MM.1S (cell line): ENCODE measurements around the gene EFCAB14.

Source experiments
- DNase-seq: peaks from one replicate; pipeline ENCODE4 v3.0.0-alpha.2; 2015
- H2AFZ ChIP-seq: fragments of 300-600 bp; sonication (generic); 2 replicates; pipeline ENCODE4 v1.6.0; 2016; ENCODE audit warnings: antibody characterized with exemption, low read length
- H3F3A ChIP-seq: fragments of 300-600 bp; sonication (generic); 2 replicates; pipeline ENCODE4 v1.6.1; 2016; ENCODE audit warnings: mild to moderate bottlenecking, antibody characterized with exemption, low read length, moderate library complexity, mixed read lengths; ENCODE audit not compliant: insufficient read depth
- H3K27ac ChIP-seq: fragments of 300-600 bp; sonication (generic); 2 replicates; pipeline ENCODE4 v1.5.1; 2016; ENCODE audit warnings: mild to moderate bottlenecking, low read length
- H3K27me3 ChIP-seq: fragments of 300-600 bp; sonication (generic); replicated peaks from 2 replicates; pipeline ENCODE4 v1.6.0; 2016; ENCODE audit warnings: low read length; ENCODE audit not compliant: insufficient read depth
- H3K36me3 ChIP-seq: fragments of 300-600 bp; sonication (generic); replicated peaks from 2 replicates; pipeline ENCODE4 v1.6.1; 2016; ENCODE audit warnings: mild to moderate bottlenecking, low read length, mixed read lengths; ENCODE audit not compliant: insufficient read depth
- H3K4me1 ChIP-seq: fragments of 300-600 bp; sonication (generic); 2 replicates; pipeline ENCODE4 v1.6.1; 2016; ENCODE audit warnings: low read length, mixed read lengths
- H3K4me2 ChIP-seq: fragments of 300-600 bp; sonication (generic); 2 replicates; pipeline ENCODE4 v1.6.0; 2016; ENCODE audit warnings: low read depth, low read length
- H3K4me3 ChIP-seq: fragments of 300-600 bp; sonication (generic); 2 replicates; pipeline ENCODE4 v1.5.1; 2016; ENCODE audit warnings: low read length, mixed read lengths
- H3K79me2 ChIP-seq: fragments of 300-600 bp; sonication (generic); 2 replicates; pipeline ENCODE4 v1.6.1; 2016; ENCODE audit warnings: mixed run types, low read length, mixed read lengths
- H3K9ac ChIP-seq: fragments of 300-600 bp; sonication (generic); 2 replicates; pipeline ENCODE4 v1.6.1; 2016; ENCODE audit warnings: low read length, mixed read lengths
- H3K9me2 ChIP-seq: fragments of 300-600 bp; sonication (generic); replicated peaks from 2 replicates; pipeline ENCODE4 v1.6.1; 2016; ENCODE audit warnings: mild to moderate bottlenecking, low read length, mixed read lengths; ENCODE audit not compliant: insufficient read depth
- H3K9me3 ChIP-seq: fragments of 300-600 bp; sonication (generic); replicated peaks from 2 replicates; pipeline ENCODE4 v1.6.1; 2016; ENCODE audit warnings: mild to moderate bottlenecking, low read length, mixed read lengths; ENCODE audit not compliant: insufficient read depth
- H4K20me1 ChIP-seq: fragments of 300-600 bp; sonication (generic); 2 replicates; pipeline ENCODE4 v1.6.1; 2016; ENCODE audit warnings: mild to moderate bottlenecking, low read length, moderate library complexity, mixed read lengths; ENCODE audit not compliant: insufficient read depth
- CTCF ChIP-seq: fragments of 300-600 bp; sonication (generic); IDR thresholded peaks from 2 replicates; pipeline ENCODE4 v1.5.1; 2016; ENCODE audit warnings: antibody characterized with exemption, low read length, mixed read lengths
- EZH2 ChIP-seq: fragments of 300-600 bp; sonication (generic); optimal IDR thresholded peaks from 2 replicates; pipeline ENCODE3; 2017; ENCODE audit warnings: low read depth, mild to moderate bottlenecking, antibody characterized with exemption, low read length, mixed read lengths
- EZH2phosphoT487 ChIP-seq: fragments of 300-600 bp; sonication (generic); IDR thresholded peaks from 2 replicates; pipeline ENCODE4 v1.6.1; 2018; ENCODE audit warnings: antibody characterized with exemption, low read length

EFCAB14 gene

GRCh38 chr1:46708121-46708520 lies 10.8 kb downstream of the EFCAB14 start:
- no peak for TF ChIP-seq EZH2phosphoT487
- TF ChIP-seq CTCF: no peak
- TF ChIP-seq EZH2: no peak
- no peak overlapping the region for H2AFZ ChIP-seq
- 0 out of 2 replicates have a peak, but pooled peaks cover 2% of the 10 kb centered on the region for H4K20me1 ChIP-seq
- H3K9me2 ChIP-seq: no peaks in the 10 kb centered on the region
- H3F3A ChIP-seq: no peaks in the 10 kb centered on the region
- H3K4me3 ChIP-seq: no peak overlapping the region
- no peaks in the 10 kb centered on the region for H3K4me1 ChIP-seq
- H3K9ac ChIP-seq: no peak overlapping the region
- no peaks in the 10 kb centered on the region for H3K9me3 ChIP-seq
- H3K36me3 ChIP-seq: peaks cover 3% of the 10 kb centered on the region; the same call in 1 of the 2 replicates
- H3K4me2 ChIP-seq: no peak overlapping the region
- H3K27me3 ChIP-seq: no peaks in the 10 kb centered on the region
- H3K79me2 ChIP-seq: peaks cover 17% of the 10 kb centered on the region
- DNase-seq: no peak
- no peak overlapping the region for H3K27ac ChIP-seq

GRCh38 chr1:46705408-46705807 lies 13.5 kb downstream of the EFCAB14 start:
- H3K36me3 ChIP-seq: peaks cover 3% of the 10 kb centered on the region; the same call in 1 of the 2 replicates
- no peaks in the 10 kb centered on the region for H3F3A ChIP-seq
- no peak overlapping the region for H3K4me2 ChIP-seq
- no peak overlapping the region for H3K9ac ChIP-seq
- DNase-seq: no peak
- 0 out of 2 replicates have a peak, but pooled peaks cover 6% of the 10 kb centered on the region for H3K79me2 ChIP-seq
- no peaks in the 10 kb centered on the region for H3K27me3 ChIP-seq
- no peaks in the 10 kb centered on the region for H3K4me1 ChIP-seq
- H2AFZ ChIP-seq: no peak overlapping the region
- no peak overlapping the region for H3K4me3 ChIP-seq
- H4K20me1 ChIP-seq: 0 out of 2 replicates have a peak, but pooled peaks cover 2% of the 10 kb centered on the region
- no peak overlapping the region for H3K27ac ChIP-seq
- no peaks in the 10 kb centered on the region for H3K9me2 ChIP-seq
- TF ChIP-seq EZH2phosphoT487: no peak
- TF ChIP-seq CTCF: no peak
- no peak for TF ChIP-seq EZH2
- H3K9me3 ChIP-seq: no peaks in the 10 kb centered on the region

GRCh38 chr1:46703927-46704641 lies 14.8 kb downstream of the EFCAB14 start:
- Histone ChIP-seq H3K4me2 (no peak overlapping the region), H3K36me3 (peaks cover 3% of the 10 kb centered on the region; the same call in 1 of the 2 replicates)

More at GRCh38 chr1:46703927-46704641, 14.8 kb downstream of the EFCAB14 start:
- Histone ChIP-seq H3K27ac (no peak overlapping the region), H3K9me2 (no peaks in the 10 kb centered on the region), H3K9ac (no peak overlapping the region), H3K27me3 (no peaks in the 10 kb centered on the region), H2AFZ (no peak overlapping the region), H3F3A (no peaks in the 10 kb centered on the region), H3K79me2 (0 out of 2 replicates have a peak, but pooled peaks cover 7% of the 10 kb centered on the region), H3K9me3 (no peaks in the 10 kb centered on the region), H3K4me3 (no peak overlapping the region), H3K4me1 (no peaks in the 10 kb centered on the region), H4K20me1 (0 out of 2 replicates have a peak, but pooled peaks cover 2% of the 10 kb centered on the region)
- TF ChIP-seq CTCF (no peak), EZH2 (no peak), EZH2phosphoT487 (no peak)
- DNase-seq: no peak
